HG02938 (cell line): ENCODE measurements around the gene BOK.
A peak's percentile ranks its signal among the peaks of the same experiment; 100 is the strongest.
"Not testable (repeated sequence)": the region's sequence is repeated elsewhere in the genome, so short reads cannot be mapped to it uniquely, and the experiment has no call there.

Experiments used
- ATAC-seq: cut with Tn5 transposase; IDR thresholded peaks from one replicate; pipeline ENCODE4 v1.9.1; 2021; ENCODE audit warnings: mild to moderate bottlenecking, moderate library complexity; ENCODE audit not compliant: unreplicated experiment

The BOK gene

GRCh38 chr2:241558532-241559322, at the start of gene BOK:
Gene BOK, plus strand, starts transcription at chr2:241558745. Its CDS starts 739 bp downstream, at chr2:241559484.
- ATAC-seq, result no peak

- no peak for ATAC-seq
Measured at GRCh38 chr2:241509155-241509784, 49.3 kb upstream of the BOK start.

DNA sequence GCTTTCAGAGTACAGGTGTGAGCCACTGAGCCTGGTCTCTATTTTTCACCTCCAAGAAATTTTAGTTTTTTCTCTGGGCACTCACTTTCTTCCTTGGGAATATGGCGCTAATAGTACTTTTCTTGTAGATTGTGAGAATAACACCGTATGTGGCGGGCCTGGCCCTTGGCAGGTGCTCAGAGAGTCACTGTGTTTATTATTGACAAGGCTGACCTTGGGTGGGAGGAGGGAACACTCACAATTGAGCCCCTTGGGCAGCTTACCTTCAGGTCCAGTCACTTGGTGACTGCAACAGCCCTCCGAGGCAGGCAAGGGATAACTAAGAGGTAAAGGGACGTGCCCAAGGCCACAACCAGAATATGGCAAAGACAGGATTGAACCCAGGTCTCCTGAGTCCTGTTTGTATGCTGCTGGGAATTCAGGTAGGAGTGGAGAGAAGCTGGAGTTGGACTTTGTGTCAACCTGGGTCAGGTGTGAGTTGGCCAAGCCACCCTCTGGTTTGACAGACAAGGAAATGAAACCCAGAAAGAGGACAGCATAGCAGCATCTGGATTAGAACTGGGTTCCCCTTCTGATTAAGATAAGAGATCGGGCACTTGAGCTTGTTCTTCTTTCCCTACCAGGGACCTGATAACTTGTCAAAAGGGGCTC, 47.3 kb upstream of the BOK start:
- no peak for ATAC-seq

GRCh38 chr2:241514553-241514952, 44.0 kb upstream of the BOK start:
- ATAC-seq, result no peak

DNA sequence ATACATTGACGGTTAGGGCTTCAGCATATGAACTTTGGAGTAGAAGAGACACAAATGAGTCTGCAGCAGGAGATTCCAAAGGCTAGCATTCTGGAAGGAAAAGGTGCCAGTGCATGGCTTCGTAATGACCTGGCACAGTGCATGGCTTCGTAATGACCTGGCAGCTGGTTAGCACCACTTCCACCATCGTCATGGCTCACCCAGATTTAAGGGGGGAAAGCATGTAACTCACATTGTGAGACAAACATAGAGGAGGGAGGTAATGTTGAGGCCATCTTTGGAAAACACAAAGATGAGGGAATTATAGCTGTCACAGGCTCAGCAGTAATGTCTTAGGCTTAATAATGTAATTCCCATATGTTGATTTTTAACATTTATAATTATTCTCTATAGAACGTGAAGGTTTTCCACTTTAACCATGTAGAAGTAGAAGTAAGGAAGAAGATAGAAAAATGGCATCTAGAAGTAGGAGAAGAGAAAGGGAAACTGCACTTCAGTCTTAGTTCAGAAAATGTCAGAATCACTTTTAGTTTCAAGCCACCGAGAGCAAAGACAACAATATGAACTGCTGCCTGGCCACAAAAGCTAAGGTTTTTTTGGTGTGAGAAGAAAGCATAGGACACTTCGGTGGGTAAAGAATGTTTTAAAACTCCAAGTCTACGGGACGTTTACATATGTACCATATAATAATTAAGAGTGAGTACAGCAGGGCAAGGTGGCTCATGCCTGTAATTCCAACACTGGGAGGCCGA, 43.4 kb upstream of the BOK start:
- peak; percentile 72 for ATAC-seq

DNA sequence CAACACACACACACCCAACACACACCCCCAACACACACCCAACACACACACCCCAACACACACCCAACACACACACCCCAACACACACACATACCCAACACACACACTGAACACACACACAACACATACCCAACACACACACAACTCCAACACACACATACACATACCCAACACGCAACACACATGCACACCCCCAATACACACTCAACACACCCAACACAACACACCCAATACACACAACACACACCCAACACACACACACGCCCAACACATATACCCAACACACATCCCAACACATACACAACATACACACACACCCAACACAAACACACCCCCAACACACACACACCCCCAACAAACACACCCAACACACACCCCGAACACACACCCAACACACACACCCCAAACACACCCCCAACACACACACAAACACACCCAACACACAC, 42.0 kb upstream of the BOK start:
- ATAC-seq, result no peak

DNA sequence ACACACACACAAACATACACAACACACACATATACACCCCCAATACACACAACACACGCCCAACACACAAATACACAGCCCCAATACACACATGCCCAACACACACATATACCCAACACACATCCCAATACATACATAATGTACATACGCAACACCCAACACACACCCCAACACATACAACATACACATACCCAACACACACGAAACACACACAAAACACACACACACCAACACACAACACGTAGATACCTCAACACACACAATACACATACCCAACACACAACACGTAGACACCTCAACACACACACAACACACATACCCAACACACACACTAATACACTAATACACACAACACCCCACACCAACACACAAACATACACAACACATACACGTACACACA, 41.2 kb upstream of the BOK start:
- no peak for ATAC-seq

DNA sequence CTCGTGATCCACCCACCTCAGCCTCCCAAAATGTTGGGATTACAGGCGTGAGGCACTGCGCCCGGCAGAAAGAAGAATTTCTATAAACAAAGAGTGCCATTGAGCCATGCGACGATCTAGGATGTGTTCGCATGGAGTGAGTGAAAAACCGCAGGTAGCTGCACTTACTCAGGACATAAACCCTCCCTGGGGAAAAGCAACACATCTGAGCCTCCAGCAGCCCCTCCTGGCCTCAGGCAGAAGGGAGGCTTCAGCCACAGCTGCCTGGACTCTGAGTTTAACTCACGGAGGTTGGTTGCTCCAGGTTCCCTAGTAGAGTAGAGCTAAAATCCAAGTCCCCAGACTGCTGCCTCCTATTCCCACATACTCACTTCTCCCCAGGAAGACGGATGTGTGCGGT, 38.9 kb upstream of the BOK start:
- ATAC-seq, result no peak

- no peak for ATAC-seq
Measured at GRCh38 chr2:241522477-241522876, 36.1 kb upstream of the BOK start.

GRCh38 chr2:241525818-241526780, 32.4 kb upstream of the BOK start:
- ATAC-seq, result not testable (repeated sequence)

- no peak for ATAC-seq
Measured at GRCh38 chr2:241530571-241530970, 28.0 kb upstream of the BOK start.

DNA sequence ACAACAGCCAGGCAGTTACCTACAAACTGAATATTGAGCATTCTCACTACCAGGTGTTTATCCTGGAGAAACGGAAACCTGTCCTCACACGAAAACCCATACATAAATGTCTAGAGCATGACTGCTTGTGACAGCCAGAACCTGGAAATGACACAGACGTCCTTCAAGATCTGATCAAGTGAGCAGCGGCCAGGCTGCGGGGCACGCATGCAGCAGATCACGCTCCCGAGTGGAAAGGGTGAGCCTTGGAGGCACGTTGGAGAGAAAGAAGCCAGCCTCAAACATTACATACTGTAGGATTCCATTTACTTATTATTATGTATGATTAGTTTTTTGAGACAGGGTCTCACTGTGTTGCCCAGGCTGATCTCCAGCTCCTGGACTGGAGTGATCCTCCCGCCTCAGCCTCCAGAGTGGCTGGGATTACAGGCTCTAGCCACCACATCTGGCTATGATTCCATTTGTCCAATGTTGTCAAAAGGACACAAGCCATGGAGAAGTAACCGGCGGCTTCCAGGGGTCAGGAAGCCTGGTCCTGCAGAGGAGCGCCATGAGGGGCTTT, 27.3 kb upstream of the BOK start:
- no peak for ATAC-seq

- ATAC-seq, result no peak
Measured at GRCh38 chr2:241532168-241532567, 26.4 kb upstream of the BOK start.

DNA sequence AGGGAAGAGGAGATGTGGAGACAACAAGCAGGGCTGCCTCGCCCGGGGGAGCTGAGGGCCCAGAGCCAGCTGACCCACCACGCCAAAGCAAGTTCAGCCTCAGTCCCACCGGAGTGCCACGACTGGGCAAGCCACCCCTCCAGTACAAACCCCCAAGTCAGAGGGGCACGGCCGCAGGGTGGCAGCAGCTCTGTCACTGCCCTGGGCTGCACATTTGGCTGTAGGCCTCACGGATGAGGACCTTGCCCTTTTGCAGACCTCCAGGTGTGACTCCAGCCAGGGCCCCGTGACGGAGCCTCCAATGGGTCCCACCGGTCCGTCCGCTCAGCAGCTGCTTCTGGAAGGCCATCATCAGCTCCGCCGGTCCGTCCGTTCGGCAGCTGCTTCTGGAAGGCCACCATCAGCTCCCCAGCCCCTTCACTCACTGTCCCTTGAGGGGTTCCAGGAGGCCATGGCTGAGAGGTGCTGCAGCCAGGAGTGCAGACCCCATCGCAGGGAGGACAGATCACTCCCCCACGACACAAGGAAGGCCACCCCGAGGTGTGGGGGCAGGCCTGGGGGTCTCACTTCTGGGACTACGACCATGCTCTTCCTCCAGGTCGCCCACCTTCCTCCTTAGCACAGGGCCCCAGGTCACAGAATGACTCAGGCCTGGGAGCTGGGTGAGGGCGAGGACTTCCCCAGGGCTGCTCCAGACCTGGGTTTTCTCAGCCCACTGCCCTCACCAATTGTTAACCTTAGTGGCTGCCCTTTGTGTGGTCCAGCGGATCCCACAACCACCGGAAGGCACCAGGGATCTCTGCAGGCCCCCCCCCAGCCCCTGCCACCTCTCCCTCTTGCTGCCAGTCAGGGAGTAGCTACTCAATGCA, 25.6 kb upstream of the BOK start:
- no peak for ATAC-seq

DNA sequence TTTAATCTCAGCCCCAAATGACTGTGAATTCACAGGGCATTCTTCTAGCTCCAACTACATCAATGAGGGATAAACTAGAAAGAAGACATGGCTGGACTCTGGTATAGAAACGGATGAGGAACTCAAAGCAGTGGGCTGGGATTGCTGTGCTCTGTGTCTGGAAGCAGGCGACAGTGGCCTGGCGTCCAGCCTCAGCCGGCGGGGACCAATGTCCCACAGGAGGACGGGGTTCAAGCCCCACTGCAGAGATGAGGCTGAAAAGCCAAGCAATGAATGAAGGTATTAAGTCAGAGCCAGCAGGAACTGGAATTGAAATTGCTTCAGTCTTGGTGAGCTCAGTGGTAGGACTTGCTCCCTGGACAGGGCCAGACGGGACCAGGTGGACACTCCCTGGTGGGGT, 24.3 kb upstream of the BOK start:
- ATAC-seq, result no peak

- ATAC-seq, result no peak
Measured at GRCh38 chr2:241534701-241535375, 23.7 kb upstream of the BOK start.

- no peak for ATAC-seq
Measured at GRCh38 chr2:241535871-241536655, 22.5 kb upstream of the BOK start.
